ENCODE data around the gene MYO9A.
"Not testable (repeated sequence)": the region's sequence is repeated elsewhere in the genome, so short reads cannot be mapped to it uniquely, and the experiment has no call there.

The MYO9A gene

GRCh38 chr15:72136170-72137051 is 18.5 kb upstream of the MYO9A start:
- no peak for DNase-seq (ENCODE audit: low spot score)

- no peak for DNase-seq (ENCODE audit: low spot score)
These were observed 17.8 kb upstream of the MYO9A start for GRCh38 chr15:72135719-72136118.

GRCh38 chr15:72133211-72133610 is 15.3 kb upstream of the MYO9A start:
- no peak for DNase-seq (ENCODE audit: low spot score)

GRCh38 chr15:72131922-72132321 is 14.0 kb upstream of the MYO9A start:
- no peak for DNase-seq (ENCODE audit: low spot score)

GRCh38 chr15:72130272-72130671 is 12.3 kb upstream of the MYO9A start:
- no peak for DNase-seq (ENCODE audit: low spot score)

GRCh38 chr15:72128359-72128758 is 10.4 kb upstream of the MYO9A start:
- no peak for DNase-seq (ENCODE audit: low spot score)

- no peak for DNase-seq (ENCODE audit: low spot score)
These were observed 9.9 kb upstream of the MYO9A start for GRCh38 chr15:72127724-72128322.

- no peak for DNase-seq (ENCODE audit: low spot score)
These were observed 6.3 kb upstream of the MYO9A start for GRCh38 chr15:72124218-72124617.

- peak; percentile 9 for DNase-seq (ENCODE audit: low spot score)
These were observed 399 bp downstream of the MYO9A start for GRCh38 chr15:72117486-72118016.

GRCh38 chr15:72116731-72117485 is 1.0 kb downstream of the MYO9A start:
- no peak for DNase-seq (ENCODE audit: low spot score)

GRCh38 chr15:72113347-72114031 is 4.5 kb downstream of the MYO9A start:
- no peak for DNase-seq (ENCODE audit: low spot score)

- DNase-seq (ENCODE audit: low spot score): no peak
These were observed 5.1 kb downstream of the MYO9A start for GRCh38 chr15:72112805-72113204.

GRCh38 chr15:72112116-72112515 is 5.8 kb downstream of the MYO9A start:
- no peak for DNase-seq (ENCODE audit: low spot score)

- DNase-seq (ENCODE audit: low spot score): no peak
These were observed 7.6 kb downstream of the MYO9A start for GRCh38 chr15:72110355-72110754.

GRCh38 chr15:72106068-72106467 is 11.9 kb downstream of the MYO9A start:
- no peak for DNase-seq (ENCODE audit: low spot score)

GRCh38 chr15:72105111-72105510 is 12.8 kb downstream of the MYO9A start:
- DNase-seq (ENCODE audit: low spot score): no peak

GRCh38 chr15:72100551-72100950 is 17.4 kb downstream of the MYO9A start:
- DNase-seq (ENCODE audit: low spot score): not testable (repeated sequence)

- no peak for DNase-seq (ENCODE audit: low spot score)
These were observed 18.8 kb downstream of the MYO9A start for GRCh38 chr15:72099155-72099554.

GRCh38 chr15:72098040-72098439 is 19.9 kb downstream of the MYO9A start:
- DNase-seq (ENCODE audit: low spot score): no peak

GRCh38 chr15:72096796-72097195 is 21.2 kb downstream of the MYO9A start:
- DNase-seq (ENCODE audit: low spot score): no peak

- no peak for DNase-seq (ENCODE audit: low spot score)
These were observed 25.3 kb downstream of the MYO9A start for GRCh38 chr15:72092691-72093090.

- no peak for DNase-seq (ENCODE audit: low spot score)
These were observed 25.9 kb downstream of the MYO9A start for GRCh38 chr15:72092006-72092405.

Data from COLO829 (cell line).